Lower lobe of right lung (tissue), 2 donors: ENCODE measurements around the gene MED22. TPM values are rescaled to one million over a fixed set of nuclear protein-coding genes. Genes with fewer than 3 reads are reported as not detected.

Source experiments
- ATAC-seq, 2 donors: fragments of 200-7000 bp; cut with Tn5 transposase; one replicate each; pipeline ENCODE4 v1.9.1; 2020 to 2022; ENCODE audit warnings: mild to moderate bottlenecking in 2 of 2, moderate library complexity in 2 of 2
- DNase-seq: peaks from one replicate; pipeline ENCODE4 v3.0.0-alpha.2; 2020
- H3K27ac ChIP-seq: fragments of 200-600 bp; one replicate; pipeline ENCODE4 v1.8.0; 2022
- H3K27me3 ChIP-seq: fragments of 200-600 bp; one replicate; pipeline ENCODE4 v1.8.0; 2022; ENCODE audit warnings: low read depth
- H3K36me3 ChIP-seq: fragments of 200-600 bp; one replicate; pipeline ENCODE4 v1.8.0; 2022; ENCODE audit warnings: mild to moderate bottlenecking
- H3K4me1 ChIP-seq: fragments of 200-600 bp; one replicate; pipeline ENCODE4 v1.8.0; 2022
- H3K4me3 ChIP-seq: fragments of 200-600 bp; one replicate; pipeline ENCODE4 v1.8.0; 2022; ENCODE audit warnings: mild to moderate bottlenecking
- H3K9me3 ChIP-seq: fragments of 200-600 bp; one replicate; pipeline ENCODE4 v1.8.0; 2022
- intact Hi-C: fragments of 100-400 bp; cut with DNase I; formaldehyde crosslinking; loops from one replicate; pipeline ENCODE4 v1.11.0; 2022
- total RNA-seq: library from RNA; stranded (reverse); fragmentation: NEBNext Ultra II Directional; extraction: Animal tissue kit (Norgen Biotek cat#: 25700); gene quantifications from one replicate; pipeline ENCODE4 v1.2.1, GENCODE V29; 2021
- TF ChIP-seq, protein P1 (sequence below): fragments of 200-600 bp; IDR thresholded peaks from one replicate; pipeline ENCODE4 v1.8.0; 2022; ENCODE audit warnings: antibody characterized with exemption, mild to moderate bottlenecking
- donor health status: DM: no; HTN: yes; CAD: no; lungs with severe emphysema.

Gene MED22
- total RNA-seq, 1 donor from 2014 or later = 24.4 TPM

- no peaks in the 10 kb centered on the region for H3K9me3 ChIP-seq
- TF ChIP-seq, protein P1, sequence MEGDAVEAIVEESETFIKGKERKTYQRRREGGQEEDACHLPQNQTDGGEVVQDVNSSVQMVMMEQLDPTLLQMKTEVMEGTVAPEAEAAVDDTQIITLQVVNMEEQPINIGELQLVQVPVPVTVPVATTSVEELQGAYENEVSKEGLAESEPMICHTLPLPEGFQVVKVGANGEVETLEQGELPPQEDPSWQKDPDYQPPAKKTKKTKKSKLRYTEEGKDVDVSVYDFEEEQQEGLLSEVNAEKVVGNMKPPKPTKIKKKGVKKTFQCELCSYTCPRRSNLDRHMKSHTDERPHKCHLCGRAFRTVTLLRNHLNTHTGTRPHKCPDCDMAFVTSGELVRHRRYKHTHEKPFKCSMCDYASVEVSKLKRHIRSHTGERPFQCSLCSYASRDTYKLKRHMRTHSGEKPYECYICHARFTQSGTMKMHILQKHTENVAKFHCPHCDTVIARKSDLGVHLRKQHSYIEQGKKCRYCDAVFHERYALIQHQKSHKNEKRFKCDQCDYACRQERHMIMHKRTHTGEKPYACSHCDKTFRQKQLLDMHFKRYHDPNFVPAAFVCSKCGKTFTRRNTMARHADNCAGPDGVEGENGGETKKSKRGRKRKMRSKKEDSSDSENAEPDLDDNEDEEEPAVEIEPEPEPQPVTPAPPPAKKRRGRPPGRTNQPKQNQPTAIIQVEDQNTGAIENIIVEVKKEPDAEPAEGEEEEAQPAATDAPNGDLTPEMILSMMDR = no peak
- peaks cover 51% of the 10 kb centered on the region for H3K4me1 ChIP-seq
- DNase-seq (no peak), ATAC-seq (peak; percentile 13 to 32)
- H3K27me3 ChIP-seq = no peaks in the 10 kb centered on the region
- peak overlapping the region; percentile 96 for H3K4me3 ChIP-seq
- intact Hi-C loops = no loop called here
- peak overlapping the region; percentile 99 for H3K27ac ChIP-seq
- peaks cover 28% of the 10 kb centered on the region for H3K36me3 ChIP-seq
Measured at GRCh38 chr9:133375116-133375723, 27.3 kb upstream of the MED22 start.

- no peaks in the 10 kb centered on the region for H3K27me3 ChIP-seq
- TF ChIP-seq, protein P1 = no peak
- intact Hi-C loops = no loop called here
- H3K27ac ChIP-seq = peak overlapping the region; percentile 99
- peak overlapping the region; percentile 96 for H3K4me3 ChIP-seq
- no peak for ATAC-seq
- no peaks in the 10 kb centered on the region for H3K9me3 ChIP-seq
- peaks cover 33% of the 10 kb centered on the region for H3K36me3 ChIP-seq
- no peak for DNase-seq
- H3K4me1 ChIP-seq = peaks cover 56% of the 10 kb centered on the region
Measured at GRCh38 chr9:133374612-133375115, 26.7 kb upstream of the MED22 start.

GRCh38 chr9:133372144-133372543 is 24.2 kb upstream of the MED22 start:
- H3K9me3 ChIP-seq = no peaks in the 10 kb centered on the region
- H3K27ac ChIP-seq = no peak overlapping the region
- H3K4me1 ChIP-seq = peaks cover 80% of the 10 kb centered on the region
- TF ChIP-seq, protein P1 = no peak
- ATAC-seq (no peak), DNase-seq (no peak)
- H3K4me3 ChIP-seq = no peak overlapping the region
- no peaks in the 10 kb centered on the region for H3K27me3 ChIP-seq
- H3K36me3 ChIP-seq = peaks cover 56% of the 10 kb centered on the region
- intact Hi-C loops = no loop called here

DNA sequence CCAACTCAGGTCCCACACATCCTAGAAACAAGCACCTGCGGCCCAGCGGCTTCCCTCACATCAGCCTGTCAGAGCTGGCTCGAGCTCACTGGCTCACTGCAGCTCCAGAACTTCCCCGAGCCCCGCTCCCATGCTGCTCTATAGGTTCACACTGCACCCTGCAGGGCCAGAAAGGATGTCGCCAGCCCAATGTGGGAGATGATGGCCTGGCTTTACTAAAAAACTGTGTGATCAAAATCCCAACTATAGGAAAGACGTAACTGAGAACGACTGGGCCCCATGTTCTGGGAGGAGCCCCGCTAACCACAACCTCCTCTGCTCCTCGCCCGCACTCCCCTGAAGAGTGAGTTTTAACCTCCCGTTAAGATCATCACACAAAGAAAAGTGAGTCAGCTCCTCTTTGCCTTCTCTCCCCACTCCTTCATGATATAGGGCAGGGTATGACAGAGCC is 23.4 kb upstream of the MED22 start:
- Histone ChIP-seq H3K4me1 (peaks cover 75% of the 10 kb centered on the region), H3K4me3 (peak overlapping the region; percentile 14), H3K27me3 (no peaks in the 10 kb centered on the region), H3K27ac (peak overlapping the region; percentile 26), H3K9me3 (no peaks in the 10 kb centered on the region), H3K36me3 (peaks cover 64% of the 10 kb centered on the region)
- DNase-seq (peak; percentile 43), ATAC-seq (no peak)
- intact Hi-C loops = no loop called here
- TF ChIP-seq, protein P1 = no peak

- intact Hi-C loops = no loop called here
- TF ChIP-seq, protein P1 = no peak
- H3K9me3 ChIP-seq = no peaks in the 10 kb centered on the region
- DNase-seq (no peak), ATAC-seq (no peak)
- H3K27ac ChIP-seq = peak overlapping the region; percentile 26
- H3K4me3 ChIP-seq = peak overlapping the region; percentile 14
- H3K4me1 ChIP-seq = peaks cover 75% of the 10 kb centered on the region
- H3K27me3 ChIP-seq = no peaks in the 10 kb centered on the region
- peaks cover 70% of the 10 kb centered on the region for H3K36me3 ChIP-seq
Measured at GRCh38 chr9:133370685-133371084, 22.8 kb upstream of the MED22 start.
